ENCODE data around the gene ZSWIM5. TPM values are rescaled to one million over a fixed set of nuclear protein-coding genes. Genes with fewer than 3 reads are reported as not detected.
"Not testable (repeated sequence)": the region's sequence is repeated elsewhere in the genome, so short reads cannot be mapped to it uniquely, and the experiment has no call there.

The ZSWIM5 gene
- total and polyA plus RNA-seq, 4 donors = 0.25 to 2.8 (median 1.7) TPM

DNA sequence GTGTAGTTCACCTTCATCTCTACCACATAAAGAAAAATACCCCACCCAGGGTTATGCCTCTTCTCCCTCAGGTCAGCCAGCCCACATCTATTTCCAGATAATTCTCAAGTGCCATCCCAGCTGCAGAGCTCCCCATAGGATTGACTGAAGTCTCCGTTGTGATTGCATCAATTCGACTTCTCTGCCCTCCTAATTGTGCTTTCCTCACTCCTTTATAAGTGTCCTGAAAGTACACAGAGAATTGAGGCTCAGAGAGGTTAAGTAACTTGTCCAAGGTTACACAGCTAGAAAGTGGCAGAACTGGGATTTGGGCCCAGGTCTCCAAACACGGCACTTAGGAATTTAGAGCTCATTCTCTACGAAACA, 15.0 kb downstream of the ZSWIM5 start:
- H3K36me3 ChIP-seq (ENCODE audit: control insufficient read depth in 1 of 2, insufficient read depth in 2 of 2, low read length in 1 of 2) = no peaks in the 10 kb centered on the region
- 84 to 86% methylated on average over 4 of the region's 4 CpGs for WGBS, 2 donors
- H3K4me3 ChIP-seq (ENCODE audit: low read length in 2 of 2) = no peak overlapping the region
- intact Hi-C loops (cut with DNase I) = no loop called here
- ATAC-seq (ENCODE audit: low FRiP score) (no peak), DNase-seq (no peak)
- no peak overlapping the region for H3K27ac ChIP-seq (ENCODE audit: low read depth in 1 of 2, low read length in 2 of 2)
- no peaks in the 10 kb centered on the region for H3K27me3 ChIP-seq (ENCODE audit: control insufficient read depth in 1 of 2, insufficient read depth in 2 of 2, low read length in 1 of 2)
- no peaks in the 10 kb centered on the region for H3K9me3 ChIP-seq (ENCODE audit: control insufficient read depth, low read length)
- no peaks in the 10 kb centered on the region for H3K4me1 ChIP-seq (ENCODE audit: control insufficient read depth in 1 of 2, insufficient read depth in 2 of 2, low read length in 2 of 2)

DNA sequence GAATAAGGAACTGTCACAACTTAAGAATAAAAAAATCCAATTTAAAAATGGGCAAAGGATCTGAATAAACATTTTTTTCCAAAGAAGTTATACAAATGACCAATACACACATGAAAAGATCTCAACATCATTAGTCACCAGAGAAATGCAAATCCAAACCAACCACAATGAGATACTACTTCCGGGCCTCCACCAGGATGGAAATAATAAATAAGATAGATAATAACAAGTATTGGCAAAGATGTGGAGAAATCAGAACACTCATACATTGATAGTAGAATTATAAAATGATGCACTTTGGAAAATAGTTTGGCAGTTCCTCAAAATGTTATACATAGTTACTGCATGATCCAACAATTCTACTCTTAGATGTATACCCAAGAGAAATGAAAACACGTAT, 18.7 kb downstream of the ZSWIM5 start:
- no peaks in the 10 kb centered on the region for H3K9me3 ChIP-seq (ENCODE audit: control insufficient read depth, low read length)
- DNase-seq (no peak), ATAC-seq (ENCODE audit: low FRiP score) (no peak)
- no peaks in the 10 kb centered on the region for H3K36me3 ChIP-seq (ENCODE audit: control insufficient read depth in 1 of 2, insufficient read depth in 2 of 2, low read length in 1 of 2)
- no peaks in the 10 kb centered on the region for H3K27me3 ChIP-seq (ENCODE audit: control insufficient read depth in 1 of 2, insufficient read depth in 2 of 2, low read length in 1 of 2)
- WGBS, 2 donors = 68 to 75% methylated on average over 2 of the region's 2 CpGs
- H3K27ac ChIP-seq (ENCODE audit: low read depth in 1 of 2, low read length in 2 of 2) = no peak overlapping the region
- H3K4me1 ChIP-seq (ENCODE audit: control insufficient read depth in 1 of 2, insufficient read depth in 2 of 2, low read length in 2 of 2) = no peaks in the 10 kb centered on the region
- intact Hi-C loops (cut with DNase I) = no loop called here
- H3K4me3 ChIP-seq (ENCODE audit: low read length in 2 of 2) = no peak overlapping the region

DNA sequence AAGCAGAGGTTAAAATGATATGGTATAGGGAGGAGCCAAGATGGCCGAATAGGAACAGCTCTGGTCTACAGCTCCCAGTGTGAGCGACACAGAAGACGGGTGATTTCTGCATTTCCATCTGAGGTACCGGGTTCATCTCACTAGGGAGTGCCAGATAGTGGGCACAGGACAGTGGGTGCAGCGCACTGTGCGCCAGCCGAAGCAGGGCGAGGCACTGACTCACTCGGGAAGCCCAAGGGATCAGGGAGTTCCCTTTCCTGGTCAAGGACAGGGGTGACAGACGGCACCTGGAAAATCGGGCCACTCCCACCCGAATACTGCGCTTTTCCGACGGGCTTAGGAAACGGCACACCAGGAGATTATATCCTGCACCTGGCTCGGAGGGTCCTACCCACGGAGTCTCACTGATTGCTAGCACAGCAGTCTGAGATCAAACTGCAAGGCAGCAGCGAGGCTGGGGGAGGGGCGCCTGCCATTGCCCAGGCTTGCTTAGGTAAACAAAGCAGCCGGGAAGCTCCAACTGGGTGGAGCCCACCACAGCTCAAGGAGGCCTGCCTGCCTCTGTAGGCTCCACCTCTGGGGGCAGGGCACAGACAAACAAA, 26.4 kb downstream of the ZSWIM5 start:
- ATAC-seq (ENCODE audit: low FRiP score); intact Hi-C loops (cut with DNase I): not testable (repeated sequence)
- WGBS, 2 donors = 93 to 94% methylated on average over 19 to 20 of the region's 21 CpGs

GRCh38 chr1:45177452-45177851, 29.0 kb downstream of the ZSWIM5 start:
- no peaks in the 10 kb centered on the region for H3K27me3 ChIP-seq (ENCODE audit: control insufficient read depth in 1 of 2, insufficient read depth in 2 of 2, low read length in 1 of 2)
- intact Hi-C loops (cut with DNase I) = no loop called here
- no peaks in the 10 kb centered on the region for H3K4me1 ChIP-seq (ENCODE audit: control insufficient read depth in 1 of 2, insufficient read depth in 2 of 2, low read length in 2 of 2)
- 86 to 91% methylated on average over 1 of the region's 1 CpG for WGBS, 2 donors
- ATAC-seq (ENCODE audit: low FRiP score) (no peak), DNase-seq (no peak)
- H3K4me3 ChIP-seq (ENCODE audit: low read length in 2 of 2) = no peak overlapping the region
- no peak overlapping the region for H3K27ac ChIP-seq (ENCODE audit: low read depth in 1 of 2, low read length in 2 of 2)
- H3K36me3 ChIP-seq (ENCODE audit: control insufficient read depth in 1 of 2, insufficient read depth in 2 of 2, low read length in 1 of 2) = no peaks in the 10 kb centered on the region
- H3K9me3 ChIP-seq (ENCODE audit: control insufficient read depth, low read length) = peaks cover 2% of the 10 kb centered on the region

More for the DNA sequence above, 26.4 kb downstream of the ZSWIM5 start:
- H3K4me3 ChIP-seq (ENCODE audit: low read length in 2 of 2); H3K4me1 ChIP-seq (ENCODE audit: control insufficient read depth in 1 of 2, insufficient read depth in 2 of 2, low read length in 2 of 2); H3K9me3 ChIP-seq (ENCODE audit: control insufficient read depth, low read length); H3K27ac ChIP-seq (ENCODE audit: low read depth in 1 of 2, low read length in 2 of 2); H3K36me3 ChIP-seq (ENCODE audit: control insufficient read depth in 1 of 2, insufficient read depth in 2 of 2, low read length in 1 of 2); H3K27me3 ChIP-seq (ENCODE audit: control insufficient read depth in 1 of 2, insufficient read depth in 2 of 2, low read length in 1 of 2): not testable (repeated sequence)
- peak in 1 of 2 donors; percentile 27 for DNase-seq

- 86 to 89% methylated on average over 3 of the region's 3 CpGs for WGBS, 2 donors
- H3K4me1 ChIP-seq (ENCODE audit: control insufficient read depth in 1 of 2, insufficient read depth in 2 of 2, low read length in 2 of 2) = no peaks in the 10 kb centered on the region
- H3K27me3 ChIP-seq (ENCODE audit: control insufficient read depth in 1 of 2, insufficient read depth in 2 of 2, low read length in 1 of 2) = no peaks in the 10 kb centered on the region
- DNase-seq = no peak
- H3K27ac ChIP-seq (ENCODE audit: low read depth in 1 of 2, low read length in 2 of 2) = no peak overlapping the region
- H3K36me3 ChIP-seq (ENCODE audit: control insufficient read depth in 1 of 2, insufficient read depth in 2 of 2, low read length in 1 of 2) = no peaks in the 10 kb centered on the region
- ATAC-seq (ENCODE audit: low FRiP score) = no peak
- H3K9me3 ChIP-seq (ENCODE audit: control insufficient read depth, low read length) = no peaks in the 10 kb centered on the region
- intact Hi-C loops (cut with DNase I) = no loop called here
- H3K4me3 ChIP-seq (ENCODE audit: low read length in 2 of 2) = no peak overlapping the region
Measured at GRCh38 chr1:45172764-45173163, 33.6 kb downstream of the ZSWIM5 start.

GRCh38 chr1:45172005-45172404, 34.4 kb downstream of the ZSWIM5 start:
- 79 to 82% methylated on average over 7 of the region's 7 CpGs for WGBS, 2 donors

GRCh38 chr1:45171575-45171974, 34.8 kb downstream of the ZSWIM5 start:
- Histone ChIP-seq H3K4me3 (ENCODE audit: low read length in 2 of 2) (no peak overlapping the region), H3K27ac (ENCODE audit: low read depth in 1 of 2, low read length in 2 of 2) (no peak overlapping the region), H3K27me3 (ENCODE audit: control insufficient read depth in 1 of 2, insufficient read depth in 2 of 2, low read length in 1 of 2) (no peaks in the 10 kb centered on the region), H3K9me3 (ENCODE audit: control insufficient read depth, low read length) (no peaks in the 10 kb centered on the region), H3K4me1 (ENCODE audit: control insufficient read depth in 1 of 2, insufficient read depth in 2 of 2, low read length in 2 of 2) (no peaks in the 10 kb centered on the region), H3K36me3 (ENCODE audit: control insufficient read depth in 1 of 2, insufficient read depth in 2 of 2, low read length in 1 of 2) (no peaks in the 10 kb centered on the region)
- ATAC-seq (ENCODE audit: low FRiP score) (no peak), DNase-seq (no peak)
- intact Hi-C loops (cut with DNase I) = no loop called here
- 93 to 95% methylated on average over 1 of the region's 1 CpG for WGBS, 2 donors

More at GRCh38 chr1:45172005-45172404, 34.4 kb downstream of the ZSWIM5 start:
- H3K27me3 ChIP-seq (ENCODE audit: control insufficient read depth in 1 of 2, insufficient read depth in 2 of 2, low read length in 1 of 2) = no peaks in the 10 kb centered on the region
- no peaks in the 10 kb centered on the region for H3K4me1 ChIP-seq (ENCODE audit: control insufficient read depth in 1 of 2, insufficient read depth in 2 of 2, low read length in 2 of 2)
- H3K27ac ChIP-seq (ENCODE audit: low read depth in 1 of 2, low read length in 2 of 2) = no peak overlapping the region
- H3K36me3 ChIP-seq (ENCODE audit: control insufficient read depth in 1 of 2, insufficient read depth in 2 of 2, low read length in 1 of 2) = no peaks in the 10 kb centered on the region
- no peak for ATAC-seq (ENCODE audit: low FRiP score)
- no peak for DNase-seq
- no peak overlapping the region for H3K4me3 ChIP-seq (ENCODE audit: low read length in 2 of 2)
- H3K9me3 ChIP-seq (ENCODE audit: control insufficient read depth, low read length) = no peaks in the 10 kb centered on the region
- intact Hi-C loops (cut with DNase I) = no loop called here

GRCh38 chr1:45170151-45170742, 36.2 kb downstream of the ZSWIM5 start:
- 93 to 94% methylated on average over 4 of the region's 4 CpGs for WGBS, 2 donors
- intact Hi-C loops (cut with DNase I) = no loop called here
- no peaks in the 10 kb centered on the region for H3K27me3 ChIP-seq (ENCODE audit: control insufficient read depth in 1 of 2, insufficient read depth in 2 of 2, low read length in 1 of 2)
- no peaks in the 10 kb centered on the region for H3K9me3 ChIP-seq (ENCODE audit: control insufficient read depth, low read length)
- ATAC-seq (ENCODE audit: low FRiP score) (no peak), DNase-seq (no peak)
- H3K36me3 ChIP-seq (ENCODE audit: control insufficient read depth in 1 of 2, insufficient read depth in 2 of 2, low read length in 1 of 2) = no peaks in the 10 kb centered on the region
- H3K4me3 ChIP-seq (ENCODE audit: low read length in 2 of 2) = no peak overlapping the region
- H3K4me1 ChIP-seq (ENCODE audit: control insufficient read depth in 1 of 2, insufficient read depth in 2 of 2, low read length in 2 of 2) = no peaks in the 10 kb centered on the region
- H3K27ac ChIP-seq (ENCODE audit: low read depth in 1 of 2, low read length in 2 of 2) = no peak overlapping the region

DNA sequence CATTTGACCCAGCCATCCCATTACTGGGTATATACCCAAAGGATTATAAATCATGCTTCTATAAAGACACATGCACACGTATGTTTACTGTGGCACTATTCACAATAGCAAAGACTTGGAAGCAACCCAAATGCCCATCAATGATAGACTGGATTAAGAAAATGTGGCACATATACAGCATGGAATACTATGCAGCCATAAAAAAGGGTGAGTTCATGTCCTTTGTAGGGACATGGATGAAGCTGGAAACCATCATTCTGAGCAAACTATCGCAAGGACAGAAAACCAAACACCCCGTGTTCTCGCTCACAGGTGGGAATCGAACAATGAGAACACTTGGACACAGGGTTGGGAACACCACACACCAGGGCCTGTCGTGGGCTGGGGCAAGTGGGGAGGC, 38.5 kb downstream of the ZSWIM5 start:
- DNase-seq; H3K4me3 ChIP-seq (ENCODE audit: low read length in 2 of 2); H3K9me3 ChIP-seq (ENCODE audit: control insufficient read depth, low read length); ATAC-seq (ENCODE audit: low FRiP score); intact Hi-C loops (cut with DNase I); H3K27ac ChIP-seq (ENCODE audit: low read depth in 1 of 2, low read length in 2 of 2); H3K4me1 ChIP-seq (ENCODE audit: control insufficient read depth in 1 of 2, insufficient read depth in 2 of 2, low read length in 2 of 2); H3K27me3 ChIP-seq (ENCODE audit: control insufficient read depth in 1 of 2, insufficient read depth in 2 of 2, low read length in 1 of 2); H3K36me3 ChIP-seq (ENCODE audit: control insufficient read depth in 1 of 2, insufficient read depth in 2 of 2, low read length in 1 of 2): not testable (repeated sequence)
- 89 to 95% methylated on average over 6 of the region's 6 CpGs for WGBS, 2 donors

All from aorta (tissue), 5 donors.